Progenitor cell of endocrine pancreas (in vitro differentiated cells): ENCODE results near the gene EML5. TPM values are rescaled to one million over a fixed set of nuclear protein-coding genes. Genes with fewer than 3 reads are reported as not detected.
A peak's percentile ranks its signal among the peaks of the same experiment; 100 is the strongest.

ENCODE experiments used
- DNase-seq: peaks from one replicate; pipeline ENCODE4 v3.0.0; 2021; ENCODE audit warnings: low spot score; ENCODE audit not compliant: unreplicated experiment
- H3K27ac Mint-ChIP-seq: 2 replicates; pipeline ENCODE4 v1.8.0; 2021; ENCODE audit warnings: mild to moderate bottlenecking, moderate library complexity, mixed read lengths
- H3K27me3 Mint-ChIP-seq: 2 replicates; pipeline ENCODE4 v1.8.0; 2021; ENCODE audit warnings: mixed read lengths
- H3K36me3 Mint-ChIP-seq: 2 replicates; pipeline ENCODE4 v1.8.0; 2022; ENCODE audit warnings: mixed read lengths; ENCODE audit not compliant: insufficient read depth
- H3K4me1 Mint-ChIP-seq: 2 replicates; pipeline ENCODE4 v1.8.0; 2021; ENCODE audit warnings: low read depth, mixed read lengths
- H3K4me3 Mint-ChIP-seq: 2 replicates; pipeline ENCODE4 v1.8.0; 2021; ENCODE audit warnings: low read depth, mild to moderate bottlenecking, moderate library complexity, mixed read lengths
- H3K9me3 Mint-ChIP-seq: 2 replicates; pipeline ENCODE4 v1.8.0; 2021; ENCODE audit warnings: low read depth, mixed read lengths
- total RNA-seq: library from RNA; stranded (reverse); gene quantifications from 2 replicates; pipeline ENCODE4 v1.2.1, GENCODE V29; 2021
- TF ChIP-seq, protein P1 (sequence below): fragments of 200-600 bp; sonication (generic); IDR thresholded peaks from one replicate; pipeline ENCODE4 v1.5.0; 2021; ENCODE audit warnings: antibody characterized with exemption, mild to moderate bottlenecking; ENCODE audit not compliant: unreplicated experiment

EML5 gene
- total RNA-seq, 1 donor from 2014 or later = 6.0 TPM

DNA sequence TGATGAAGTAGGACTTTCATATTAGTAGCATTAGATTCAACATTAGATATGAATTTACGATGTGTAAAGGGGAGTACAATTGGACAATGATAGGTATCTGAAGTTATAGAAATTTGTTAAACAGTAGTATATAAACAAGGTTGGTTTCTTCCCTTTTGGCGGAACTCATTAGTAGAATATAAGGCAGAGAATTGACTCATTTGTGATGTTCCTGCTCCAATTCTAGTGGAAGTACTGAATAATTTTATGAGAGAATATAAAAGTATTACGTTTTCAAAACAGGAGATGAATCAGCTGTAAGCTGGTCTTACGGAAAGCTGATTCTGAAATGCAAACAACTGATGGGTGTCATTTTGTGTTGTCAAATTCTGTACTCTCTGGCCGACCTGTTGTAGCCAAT lies 216.5 kb downstream of the EML5 start:
- Mint-ChIP-seq H3K36me3 (peaks cover 46% of the 10 kb centered on the region), H3K9me3 (no peaks in the 10 kb centered on the region), H3K27ac (no peak overlapping the region), H3K4me3 (no peak overlapping the region), H3K27me3 (no peaks in the 10 kb centered on the region), H3K4me1 (no peaks in the 10 kb centered on the region)
- TF ChIP-seq, protein P1, sequence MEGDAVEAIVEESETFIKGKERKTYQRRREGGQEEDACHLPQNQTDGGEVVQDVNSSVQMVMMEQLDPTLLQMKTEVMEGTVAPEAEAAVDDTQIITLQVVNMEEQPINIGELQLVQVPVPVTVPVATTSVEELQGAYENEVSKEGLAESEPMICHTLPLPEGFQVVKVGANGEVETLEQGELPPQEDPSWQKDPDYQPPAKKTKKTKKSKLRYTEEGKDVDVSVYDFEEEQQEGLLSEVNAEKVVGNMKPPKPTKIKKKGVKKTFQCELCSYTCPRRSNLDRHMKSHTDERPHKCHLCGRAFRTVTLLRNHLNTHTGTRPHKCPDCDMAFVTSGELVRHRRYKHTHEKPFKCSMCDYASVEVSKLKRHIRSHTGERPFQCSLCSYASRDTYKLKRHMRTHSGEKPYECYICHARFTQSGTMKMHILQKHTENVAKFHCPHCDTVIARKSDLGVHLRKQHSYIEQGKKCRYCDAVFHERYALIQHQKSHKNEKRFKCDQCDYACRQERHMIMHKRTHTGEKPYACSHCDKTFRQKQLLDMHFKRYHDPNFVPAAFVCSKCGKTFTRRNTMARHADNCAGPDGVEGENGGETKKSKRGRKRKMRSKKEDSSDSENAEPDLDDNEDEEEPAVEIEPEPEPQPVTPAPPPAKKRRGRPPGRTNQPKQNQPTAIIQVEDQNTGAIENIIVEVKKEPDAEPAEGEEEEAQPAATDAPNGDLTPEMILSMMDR = no peak
- no peak for DNase-seq

DNA sequence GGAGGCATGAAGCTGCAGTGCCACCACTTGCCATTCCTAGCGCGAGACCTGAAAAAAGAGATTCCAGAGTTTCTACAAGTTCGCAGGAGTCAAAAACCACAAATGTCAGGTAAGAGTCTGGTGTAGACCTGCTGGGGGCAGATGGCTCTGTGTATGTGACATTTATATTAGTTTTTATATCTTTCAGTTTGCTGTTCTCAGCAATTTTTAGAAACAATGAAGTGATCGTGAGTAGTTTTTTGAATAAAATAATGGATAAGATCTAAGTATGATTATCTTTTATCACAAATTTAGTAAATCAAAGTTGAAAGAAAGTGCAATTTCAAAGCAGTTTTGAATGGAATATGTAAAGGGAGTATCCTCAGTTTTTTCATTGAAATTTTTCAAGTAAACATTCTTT lies 220.6 kb downstream of the EML5 start:
- no peaks in the 10 kb centered on the region for H3K27me3 Mint-ChIP-seq
- H3K27ac Mint-ChIP-seq = no peak overlapping the region
- no peak overlapping the region for H3K4me3 Mint-ChIP-seq
- DNase-seq = no peak
- peaks cover 39% of the 10 kb centered on the region for H3K36me3 Mint-ChIP-seq
- H3K4me1 Mint-ChIP-seq = no peaks in the 10 kb centered on the region
- no peaks in the 10 kb centered on the region for H3K9me3 Mint-ChIP-seq
- TF ChIP-seq, protein P1 = no peak

- Mint-ChIP-seq H3K27ac (no peak overlapping the region), H3K4me1 (peaks cover 8% of the 10 kb centered on the region), H3K27me3 (no peaks in the 10 kb centered on the region), H3K4me3 (no peak overlapping the region), H3K9me3 (no peaks in the 10 kb centered on the region), H3K36me3 (peaks cover 23% of the 10 kb centered on the region)
- TF ChIP-seq, protein P1 = no peak
- DNase-seq = no peak
Observed at GRCh38 chr14:88568196-88568595, 224.6 kb downstream of the EML5 start.

- Mint-ChIP-seq H3K36me3 (peaks cover 11% of the 10 kb centered on the region), H3K9me3 (no peaks in the 10 kb centered on the region), H3K27ac (no peak overlapping the region)
Observed at GRCh38 chr14:88565427-88565826, 227.3 kb downstream of the EML5 start.

DNA sequence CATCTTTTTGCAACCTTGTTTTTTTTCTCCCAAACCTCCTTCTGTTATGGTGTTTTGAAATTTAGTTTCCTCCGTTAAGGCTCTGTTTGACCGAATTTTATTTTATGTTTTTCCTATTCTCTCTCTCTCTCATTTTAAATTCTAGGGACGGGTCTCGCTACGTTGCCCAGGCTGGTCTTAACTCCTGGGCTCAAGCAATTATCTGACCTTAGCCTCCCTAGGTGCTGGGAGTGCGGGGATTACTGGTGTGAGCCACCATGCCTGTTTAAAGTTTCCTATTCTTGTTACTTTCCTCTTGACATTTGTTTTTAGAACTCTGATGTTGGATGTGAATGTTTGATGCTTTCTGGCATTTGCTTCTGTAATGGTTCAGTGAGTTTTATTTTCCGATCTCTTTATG lies 228.9 kb downstream of the EML5 start:
- Mint-ChIP-seq H3K36me3 (peaks cover under 1% of the 10 kb centered on the region), H3K9me3 (no peaks in the 10 kb centered on the region), H3K4me1 (peaks cover 10% of the 10 kb centered on the region), H3K27ac (peak overlapping the region; percentile 92), H3K27me3 (no peaks in the 10 kb centered on the region), H3K4me3 (peak overlapping the region; percentile 93)
- DNase-seq = no peak
- TF ChIP-seq, protein P1 = no peak

More at GRCh38 chr14:88565427-88565826, 227.3 kb downstream of the EML5 start:
- TF ChIP-seq, protein P1 = no peak
- DNase-seq = no peak
- H3K4me1 Mint-ChIP-seq = peaks cover 10% of the 10 kb centered on the region
- H3K27me3 Mint-ChIP-seq = no peaks in the 10 kb centered on the region
- H3K4me3 Mint-ChIP-seq = no peak overlapping the region
